IMR-90 (cell line): ENCODE results near the gene DAB1. TPM values are rescaled to one million over a fixed set of nuclear protein-coding genes. Genes with fewer than 3 reads are reported as not detected.

ENCODE experiments used
- ATAC-seq: fragments of 200-7000 bp; cut with Tn5 transposase; 2 replicates; pipeline ENCODE4 v1.9.1; 2020; ENCODE audit warnings: low read depth, mild to moderate bottlenecking, moderate library complexity
- BruUV-seq: library from RNA; stranded (reverse); fragments of 400-500 nt; replicated peaks from 2 replicates; lab custom pipeline; 2021; lab: Mats Ljungman, UMichigan
- CTCF ChIA-PET: fragments of 300-600 bp; formaldehyde crosslinking; extraction: SDS; loops from one replicate; lab custom pipeline; 2021; ENCODE audit warnings: antibody characterized with exemption; lab: Yijun Ruan, JAX
- POLR2A ChIA-PET: fragments of 300-600 bp; sonication (Branson Sonifier 250); formaldehyde crosslinking; loops from one replicate; lab custom pipeline; 2022; ENCODE audit warnings: antibody characterized with exemption; ENCODE audit not compliant: unreplicated experiment; lab: Charles Lee
- DNase-seq: peaks from one replicate; pipeline ENCODE4 v3.0.0; 2013
- H2AFZ ChIP-seq: replicated peaks from 2 replicates; pipeline ENCODE3; 2013; ENCODE audit warnings: low read length, mild to moderate bottlenecking; ENCODE audit not compliant: poor library complexity
- H2AK5ac ChIP-seq: 2 replicates; pipeline ENCODE4 v1.6.1; 2013; ENCODE audit warnings: low read depth, low read length, inconsistent platforms
- H2AK9ac ChIP-seq: replicated peaks from 2 replicates; pipeline ENCODE3; 2013; ENCODE audit warnings: mild to moderate bottlenecking, low read depth, low read length, moderate library complexity; ENCODE audit not compliant: poor library complexity
- H2BK120ac ChIP-seq: 2 replicates; pipeline ENCODE4 v1.6.1; 2013; ENCODE audit warnings: low read depth, low read length, inconsistent platforms
- H2BK15ac ChIP-seq: 3 replicates; pipeline ENCODE4 v1.6.1; 2013; ENCODE audit warnings: low read depth, low read length, inconsistent platforms
- H2BK20ac ChIP-seq: 2 replicates; pipeline ENCODE4 v1.6.1; 2013; ENCODE audit warnings: low read depth, mild to moderate bottlenecking, inconsistent platforms, low read length, moderate library complexity
- H2BK5ac ChIP-seq: 2 replicates; pipeline ENCODE4 v1.6.1; 2013; ENCODE audit warnings: mild to moderate bottlenecking, low read depth, low read length, inconsistent platforms; ENCODE audit not compliant: poor library complexity, severe bottlenecking
- H3K14ac ChIP-seq: replicated peaks from 2 replicates; pipeline ENCODE4 v1.6.1; 2013; ENCODE audit warnings: low read depth, low read length, inconsistent platforms
- H3K18ac ChIP-seq: 2 replicates; pipeline ENCODE4 v1.6.1; 2013; ENCODE audit warnings: low read depth, low read length, control low read depth
- H3K23ac ChIP-seq: 2 replicates; pipeline ENCODE4 v1.6.1; 2013; ENCODE audit warnings: low read depth, low read length, inconsistent platforms
- H3K27ac ChIP-seq: 2 replicates; pipeline ENCODE4 v1.5.1; 2013; ENCODE audit warnings: mild to moderate bottlenecking, control low read depth, low read length; ENCODE audit not compliant: insufficient read depth
- H3K27me3 ChIP-seq: 2 replicates; pipeline ENCODE4 v1.6.1; 2013; ENCODE audit warnings: low read length; ENCODE audit not compliant: control insufficient read depth, insufficient read depth
- H3K36me3 ChIP-seq: 2 replicates; pipeline ENCODE4 v1.6.1; 2013; ENCODE audit warnings: low read length, mixed read lengths; ENCODE audit not compliant: control insufficient read depth, insufficient read depth
- H3K4ac ChIP-seq: 2 replicates; pipeline ENCODE4 v1.6.1; 2013; ENCODE audit warnings: low read depth, low read length, inconsistent platforms
- H3K4me1 ChIP-seq: 2 replicates; pipeline ENCODE4 v1.6.1; 2013; ENCODE audit warnings: low read length, mixed read lengths; ENCODE audit not compliant: control insufficient read depth, insufficient read depth
- H3K4me2 ChIP-seq: 2 replicates; pipeline ENCODE4 v1.6.1; 2013; ENCODE audit warnings: low read depth, mild to moderate bottlenecking, control low read depth, low read length, moderate library complexity
- H3K4me3 ChIP-seq: 2 replicates; pipeline ENCODE4 v1.5.1; 2013; ENCODE audit warnings: low read depth, mild to moderate bottlenecking, control low read depth, low read length, moderate library complexity; ENCODE audit not compliant: insufficient read depth
- H3K56ac ChIP-seq: 2 replicates; pipeline ENCODE4 v1.6.1; 2013; ENCODE audit warnings: low read length, inconsistent platforms; ENCODE audit not compliant: insufficient read depth; ENCODE audit errors: extremely low read depth
- H3K79me1 ChIP-seq, 2 experiments: 2 replicates each; pipeline ENCODE4 v1.6.1; 2013; ENCODE audit warnings: low read length in 2 of 2, inconsistent platforms in 1 of 2, low read depth in 1 of 2
- H3K9ac ChIP-seq: 2 replicates; pipeline ENCODE4 v1.6.1; 2013; ENCODE audit warnings: low read depth, low read length, control low read depth
- H3K9me1 ChIP-seq: 2 replicates; pipeline ENCODE4 v1.6.1; 2013; ENCODE audit warnings: low read length, inconsistent platforms; ENCODE audit not compliant: insufficient read depth
- H3K9me3 ChIP-seq: 2 replicates; pipeline ENCODE4 v1.6.1; 2013; ENCODE audit warnings: low read length; ENCODE audit not compliant: control insufficient read depth, insufficient read depth
- H4K20me1 ChIP-seq: 2 replicates; pipeline ENCODE4 v1.6.1; 2013; ENCODE audit warnings: low read length, inconsistent platforms; ENCODE audit not compliant: insufficient read depth
- H4K5ac ChIP-seq: 2 replicates; pipeline ENCODE4 v1.6.1; 2013; ENCODE audit warnings: mild to moderate bottlenecking, low read depth, low read length, control low read depth
- H4K8ac ChIP-seq, 2 experiments: 2 replicates each; pipeline ENCODE4 v1.6.1; 2013; ENCODE audit warnings: low read depth in 2 of 2, low read length in 2 of 2, control low read depth in 1 of 2, inconsistent platforms in 1 of 2
- H4K91ac ChIP-seq: 2 replicates; pipeline ENCODE4 v1.6.1; 2013; ENCODE audit warnings: low read depth, low read length, inconsistent platforms; ENCODE audit not compliant: insufficient read depth
- CHD1 ChIP-seq: IDR thresholded peaks from 2 replicates; pipeline ENCODE4 v1.6.1; 2012; ENCODE audit warnings: low read depth, low read length, improper control_type of control experiment
- MAFK ChIP-seq: IDR thresholded peaks from 2 replicates; pipeline ENCODE4 v1.6.1; 2012; ENCODE audit warnings: low read depth, low read length, improper control_type of control experiment
- MAZ ChIP-seq: IDR thresholded peaks from 2 replicates; pipeline ENCODE4 v1.6.1; 2012; ENCODE audit warnings: low read depth, mild to moderate bottlenecking, low read length, improper control_type of control experiment, moderate library complexity, borderline replicate concordance
- POLR2A ChIP-seq: IDR thresholded peaks from 2 replicates; pipeline ENCODE4 v1.6.1; 2012; ENCODE audit warnings: mild to moderate bottlenecking, low read depth, low read length
- WGBS, 2 experiments: methylation state at CpG; one replicate each; pipeline versions ENCODE4 v1.1.5 to v1.1.7; 2013; ENCODE audit warnings: missing lambda C conversion rate in 2 of 2; ENCODE audit not compliant: insufficient read length in 1 of 2; ENCODE audit errors: extremely low coverage in 2 of 2; 5-methylcytosine and 5-hydroxymethylcytosine counted together
- dilution Hi-C: fragments of 300-500 bp; cut with HindIII; formaldehyde crosslinking; loops from one replicate; pipeline ENCODE4 v1.14.3; 2018; ENCODE audit warnings: low sequenced_read_pairs; ENCODE audit not compliant: unreplicated experiment
- in situ Hi-C: fragments of 300-500 bp; cut with MboI; formaldehyde crosslinking; loops from 3 replicates; pipeline ENCODE4 v1.14.3; 2019; ENCODE audit warnings: low sequenced_read_pairs, inconsistent platforms, mixed read lengths
- intact Hi-C: fragments of 100-400 bp; cut with micrococcal nuclease; formaldehyde crosslinking; loops from 2 replicates; pipeline ENCODE4 v1.10.0; 2022
- polyA plus RNA-seq, 3 experiments: library from polyadenylated mRNA; depleted of rRNA; stranded (reverse); fragments of >200 nt; gene quantifications; 2 replicates each; pipeline ENCODE4 v1.2.3, GENCODE V29; 2012; ENCODE audit warnings: low replicate concordance in 1 of 3
- total RNA-seq: library from RNA; depleted of rRNA; stranded (reverse); fragments of >200 nt; gene quantifications from 2 replicates; pipeline ENCODE4 v1.2.3, GENCODE V29; 2012
- TF ChIP-seq, protein P1 (sequence below): fragments of 150-350 bp; IDR thresholded peaks from 2 replicates; pipeline ENCODE4 v1.6.1; 2016; ENCODE audit warnings: low read depth, mild to moderate bottlenecking, low read length, moderate library complexity, borderline replicate concordance

DAB1 gene
- total and polyA plus RNA-seq, 2 of the 4 experiments (the other 2 are of a cell fraction), result 0.18 to 0.41 TPM

DNA sequence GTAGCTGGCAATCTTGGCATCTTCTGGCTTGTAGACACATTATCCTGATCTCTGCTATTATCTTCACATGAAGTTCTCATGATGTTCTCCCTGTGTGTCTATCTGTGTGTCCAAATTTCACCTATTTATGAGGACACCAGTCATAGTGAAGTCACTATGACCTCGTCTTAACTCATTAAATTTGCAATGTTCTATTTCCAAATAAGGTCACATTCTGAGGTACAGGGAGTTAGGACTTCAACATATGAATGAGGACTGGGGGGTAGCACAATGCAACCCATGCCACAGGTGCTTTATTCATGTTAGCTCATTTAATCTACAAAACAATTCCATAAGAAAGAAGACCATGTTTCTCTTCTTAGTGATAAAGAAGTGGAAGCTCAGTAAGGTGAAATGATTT is 251.8 kb downstream of the DAB1 start:
- Histone ChIP-seq H3K27ac (no peak overlapping the region), H3K4me3 (no peak overlapping the region), H4K8ac (no peak overlapping the region), H3K4me2 (no peak overlapping the region), H3K18ac (no peak overlapping the region), H3K9ac (no peak overlapping the region), H3K23ac (no peak overlapping the region), H3K27me3 (no peaks in the 10 kb centered on the region), H2AK9ac (no peak overlapping the region), H3K36me3 (no peaks in the 10 kb centered on the region), H3K14ac (no peak overlapping the region), H4K5ac (no peak overlapping the region), H3K56ac (no peak overlapping the region), H3K79me1 (no peaks in the 10 kb centered on the region), H4K20me1 (no peaks in the 10 kb centered on the region), H2BK5ac (no peak overlapping the region), H2BK120ac (no peak overlapping the region), H2BK15ac (no peak overlapping the region), H4K91ac (no peak overlapping the region), H3K4ac (no peak overlapping the region), H3K9me1 (no peaks in the 10 kb centered on the region), H3K9me3 (no peaks in the 10 kb centered on the region), H2AK5ac (no peak overlapping the region), H2AFZ (no peak overlapping the region), H3K4me1 (no peaks in the 10 kb centered on the region), H2BK20ac (no peak overlapping the region)
- in situ Hi-C loops, result no loop called here
- intact Hi-C loops, result no loop called here
- ATAC-seq (no peak), DNase-seq (no peak)
- dilution Hi-C loops, result no loop called here
- POLR2A ChIA-PET, result no interaction called here
- WGBS, 2 experiments, result no CpG with 5 or more reads among the region's 1 CpG
- no TSS peak for BruUV-seq
- CTCF ChIA-PET, result no interaction called here
- TF ChIP-seq CHD1 (no peak), MAFK (no peak), POLR2A (no peak), MAZ (no peak)
- TF ChIP-seq, protein P1, sequence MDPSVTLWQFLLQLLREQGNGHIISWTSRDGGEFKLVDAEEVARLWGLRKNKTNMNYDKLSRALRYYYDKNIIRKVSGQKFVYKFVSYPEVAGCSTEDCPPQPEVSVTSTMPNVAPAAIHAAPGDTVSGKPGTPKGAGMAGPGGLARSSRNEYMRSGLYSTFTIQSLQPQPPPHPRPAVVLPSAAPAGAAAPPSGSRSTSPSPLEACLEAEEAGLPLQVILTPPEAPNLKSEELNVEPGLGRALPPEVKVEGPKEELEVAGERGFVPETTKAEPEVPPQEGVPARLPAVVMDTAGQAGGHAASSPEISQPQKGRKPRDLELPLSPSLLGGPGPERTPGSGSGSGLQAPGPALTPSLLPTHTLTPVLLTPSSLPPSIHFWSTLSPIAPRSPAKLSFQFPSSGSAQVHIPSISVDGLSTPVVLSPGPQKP, result no peak
